Uterus (tissue), 2 donors: Measurements from ENCODE around the gene DGUOK.

ENCODE experiments used
- CTCF ChIP-seq, 4 experiments: fragments of 200-600 bp in 2 of 4; fragments of 450-650 bp in 2 of 4; sonication (generic) in 2 of 4; IDR thresholded peaks; one replicate each; pipeline ENCODE4 v1.5.1; 2016 to 2019; ENCODE audit warnings: antibody characterized with exemption in 4 of 4, mild to moderate bottlenecking in 2 of 4, moderate library complexity in 1 of 4
- POLR2A ChIP-seq, 2 donors: fragments of 450-650 bp; IDR thresholded peaks; one replicate each; pipeline ENCODE4 v1.6.1; 2016; ENCODE audit warnings: antibody characterized with exemption in 2 of 2, mild to moderate bottlenecking in 1 of 2, moderate library complexity in 1 of 2

DNA sequence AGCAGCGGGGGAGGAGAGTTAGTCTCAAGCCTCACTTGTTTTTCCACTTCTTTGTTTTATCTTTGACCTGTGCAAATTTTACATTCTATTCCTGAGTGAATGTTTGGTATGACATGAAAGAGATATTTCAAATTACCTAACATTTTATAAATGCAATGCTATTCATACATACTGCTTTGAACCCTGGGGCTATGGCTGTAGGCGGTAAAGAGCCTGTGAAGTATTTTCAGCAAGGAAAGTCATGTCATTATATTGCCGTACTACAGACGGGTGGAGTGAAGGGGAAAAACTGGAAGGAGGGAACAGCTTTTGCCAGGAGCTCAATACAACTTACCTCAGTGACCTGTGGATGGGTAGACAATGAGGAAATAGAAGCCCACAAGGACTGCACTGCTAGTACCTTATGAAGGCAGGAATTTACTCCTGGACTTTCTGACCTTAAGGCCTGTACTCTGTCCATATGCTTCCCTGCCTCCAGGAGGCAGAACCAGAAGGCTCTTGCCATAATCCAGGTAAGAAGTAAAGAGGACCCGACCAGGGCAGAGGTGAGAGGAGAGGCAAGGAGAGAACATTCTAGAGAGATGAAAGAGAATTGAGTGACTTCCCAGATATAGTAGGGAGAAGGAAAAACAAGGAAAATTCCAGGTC is 29.7 kb downstream of the DGUOK start:
- TF ChIP-seq CTCF (IDR thresholded peaks at IDR 0.05) (no peak), POLR2A (IDR thresholded peaks at IDR 0.05) (no peak)
